HCT116 (cell line): ENCODE results near the gene AGAP1. TPM values are rescaled to one million over a fixed set of nuclear protein-coding genes. Genes with fewer than 3 reads are reported as not detected.

Experiments used
- ATAC-seq: fragments of 200-7000 bp; cut with Tn5 transposase; 2 replicates; pipeline ENCODE4 v1.9.1; 2020; ENCODE audit warnings: mild to moderate bottlenecking, moderate library complexity
- BruUV-seq: library from RNA; stranded (reverse); fragments of 400-500 nt; replicated peaks from 2 replicates; lab custom pipeline; 2021; lab: Mats Ljungman, UMichigan
- CTCF ChIA-PET: fragments of 300-600 bp; sonication (Branson Sonifier 250); formaldehyde crosslinking; loops from one replicate; lab custom pipeline; 2021; ENCODE audit warnings: antibody characterized with exemption; lab: Charles Lee
- POLR2A ChIA-PET: fragments of 300-600, 350-600 bp; sonication (Branson Sonifier 250); formaldehyde crosslinking; loops from one replicate; lab custom pipeline; 2021; ENCODE audit warnings: antibody characterized with exemption; lab: Charles Lee
- RAD21 ChIA-PET, 2 experiments: fragments of 300-600 bp; sonication (Branson Sonifier 250); formaldehyde crosslinking; loops; one replicate each; lab custom pipeline; 2023; ENCODE audit warnings: low total read pairs in 2 of 2; ENCODE audit not compliant: uncharacterized antibody in 2 of 2, unreplicated experiment in 2 of 2, low non-redundant PET in 1 of 2; lab: Charles Lee
- DNase-seq: peaks from one replicate; pipeline ENCODE4 v3.0.0-alpha.2; 2010; ENCODE audit warnings: low read depth, low spot score
- H2AFZ ChIP-seq: fragments of 200-600 bp; shearing (Covaris generic), sonication (generic); 2 replicates; pipeline ENCODE4 v1.6.1; 2017; ENCODE audit warnings: low read depth, mixed run types, mixed read lengths, antibody characterized with exemption, low read length; ENCODE audit not compliant: poor library complexity, severe bottlenecking
- H3K27ac ChIP-seq: 2 replicates; pipeline ENCODE4 v1.5.1; 2012; ENCODE audit warnings: low read depth, low read length
- H3K27me3 ChIP-seq: fragments of 200-600 bp; sonication (generic); 2 replicates; pipeline ENCODE4 v1.6.1; 2016; ENCODE audit warnings: mixed run types, low read length, mixed read lengths; ENCODE audit not compliant: insufficient read depth
- H3K36me3 ChIP-seq, 2 experiments: fragments of 200-500 bp in 1 of 2; fragments of 200-600 bp in 1 of 2; sonication (Bioruptor generic) in 1 of 2; sonication (generic) in 1 of 2; 2 replicates each; pipeline versions ENCODE4 v1.5.1 to v1.6.1; 2014 to 2016; ENCODE audit warnings: low read length in 2 of 2, inconsistent platforms in 1 of 2, mixed read lengths in 1 of 2, mixed run types in 1 of 2; ENCODE audit not compliant: insufficient read depth in 2 of 2, control insufficient read depth in 1 of 2
- H3K4me1 ChIP-seq, 2 experiments: fragments of 200-600 bp in 1 of 2; sonication (generic) in 1 of 2; 2 replicates each; pipeline versions ENCODE4 v1.5.1 to v1.6.1; 2012 to 2017; ENCODE audit warnings: low read length in 2 of 2, inconsistent platforms in 1 of 2, mild to moderate bottlenecking in 1 of 2, mixed read lengths in 1 of 2, mixed run types in 1 of 2, moderate library complexity in 1 of 2; ENCODE audit not compliant: insufficient read depth in 2 of 2, control insufficient read depth in 1 of 2
- H3K4me2 ChIP-seq: fragments of 200-600 bp; sonication (generic); 2 replicates; pipeline ENCODE4 v1.6.1; 2017; ENCODE audit warnings: mixed run types, low read length, mixed read lengths
- H3K4me3 ChIP-seq, 2 experiments: fragments of 200-600 bp in 1 of 2; sonication (generic) in 1 of 2; replicated peaks in 1 of 2; 2 replicates each; pipeline ENCODE4 v1.5.1; 2011 to 2016; ENCODE audit warnings: low read length in 2 of 2, control low read depth in 1 of 2, low read depth in 1 of 2, mild to moderate bottlenecking in 1 of 2, mixed read lengths in 1 of 2, mixed run types in 1 of 2
- H3K79me2 ChIP-seq: fragments of 200-600 bp; sonication (generic); 2 replicates; pipeline ENCODE4 v1.6.1; 2017; ENCODE audit warnings: mild to moderate bottlenecking, mixed run types, low read length, moderate library complexity, mixed read lengths; ENCODE audit not compliant: insufficient read depth
- H3K9ac ChIP-seq: fragments of 200-600 bp; sonication (generic); 2 replicates; pipeline ENCODE4 v1.6.1; 2016; ENCODE audit warnings: low read length, mixed read lengths
- H3K9me2 ChIP-seq: fragments of 200-600 bp; sonication (generic), shearing (Covaris generic); 2 replicates; pipeline ENCODE4 v1.6.1; 2017; ENCODE audit warnings: mixed run types, mild to moderate bottlenecking, moderate library complexity; ENCODE audit not compliant: insufficient read depth
- H3K9me3 ChIP-seq, 2 experiments: fragments of 200-500 bp in 1 of 2; fragments of 200-600 bp in 1 of 2; sonication (Bioruptor generic) in 1 of 2; sonication (generic) in 1 of 2; 2 replicates each; pipeline ENCODE4 v1.6.1; 2014 to 2017; ENCODE audit warnings: low read length in 2 of 2, mixed read lengths in 2 of 2, inconsistent platforms in 1 of 2, low read depth in 1 of 2, mild to moderate bottlenecking in 1 of 2, mixed run types in 1 of 2, moderate library complexity in 1 of 2; ENCODE audit not compliant: control insufficient read depth in 1 of 2, insufficient read depth in 1 of 2
- H4K20me1 ChIP-seq: fragments of 200-600 bp; sonication (generic), shearing (Covaris generic); 2 replicates; pipeline ENCODE4 v1.6.1; 2017; ENCODE audit warnings: mixed run types, mild to moderate bottlenecking, moderate library complexity; ENCODE audit not compliant: insufficient read depth
- CBX3 ChIP-seq: IDR thresholded peaks from 2 replicates; pipeline ENCODE4 v1.6.1; 2012; ENCODE audit warnings: low read depth
- CEBPB ChIP-seq: IDR thresholded peaks from 2 replicates; pipeline ENCODE4 v1.6.1; 2012; ENCODE audit warnings: low read depth
- EGR1 ChIP-seq: IDR thresholded peaks from 2 replicates; pipeline ENCODE4 v1.6.1; 2012; ENCODE audit warnings: low read depth
- EZH2phosphoT487 ChIP-seq: fragments of 200-600 bp; IDR thresholded peaks from 2 replicates; pipeline ENCODE4 v1.6.1; 2018; ENCODE audit warnings: antibody characterized with exemption, borderline replicate concordance
- RAD21 ChIP-seq: IDR thresholded peaks from 2 replicates; pipeline ENCODE4 v1.6.1; 2012; ENCODE audit warnings: low read depth, mild to moderate bottlenecking
- SIN3A ChIP-seq: IDR thresholded peaks from 2 replicates; pipeline ENCODE4 v1.6.1; 2012; ENCODE audit warnings: low read depth
- SP1 ChIP-seq: IDR thresholded peaks from 2 replicates; pipeline ENCODE4 v1.6.1; 2012; ENCODE audit warnings: low read depth
- TCF7L2 ChIP-seq: IDR thresholded peaks from 2 replicates; pipeline ENCODE4 v1.7.0; 2011; ENCODE audit warnings: borderline replicate concordance, inconsistent platforms; ENCODE audit not compliant: insufficient read depth, insufficient read length; ENCODE audit errors: extremely low read depth
- YY1 ChIP-seq: IDR thresholded peaks from 2 replicates; pipeline ENCODE4 v1.6.1; 2011; ENCODE audit warnings: low read length, low read depth, moderate library complexity, mild to moderate bottlenecking; ENCODE audit not compliant: insufficient replicate concordance; ENCODE audit errors: extremely low read depth
- intact Hi-C: fragments of 100-400 bp; cut with micrococcal nuclease; formaldehyde crosslinking; loops from 2 replicates; pipeline ENCODE4 v1.10.0; 2022
- total RNA-seq: library from RNA; stranded (reverse); gene quantifications from one replicate; pipeline ENCODE4 v1.2.1, GENCODE V29; 2021; ENCODE audit not compliant: unreplicated experiment
- TF ChIP-seq, protein P1 (sequence below): IDR thresholded peaks from 2 replicates; pipeline ENCODE4 v1.6.1; 2012
- TF ChIP-seq, protein P2 (sequence below): IDR thresholded peaks from 2 replicates; pipeline ENCODE4 v1.6.1; 2012; ENCODE audit warnings: low read depth
- TF ChIP-seq, protein P3 (sequence below): IDR thresholded peaks from 2 replicates; pipeline ENCODE4 v1.6.1; 2011; ENCODE audit warnings: mild to moderate bottlenecking, low read length, moderate library complexity; ENCODE audit not compliant: insufficient replicate concordance; ENCODE audit errors: extremely low read depth
- TF ChIP-seq, protein P4 (sequence below), 3 experiments: fragments of 200-600 bp in 1 of 3; sonication (generic) in 1 of 3; IDR thresholded peaks in 2 of 3; conservative IDR thresholded peaks in 1 of 3; 2 replicates each; pipeline ENCODE4 v1.5.1; 2012 to 2017; ENCODE audit warnings: low read depth in 2 of 3, low read length in 2 of 3, antibody characterized with exemption in 1 of 3, borderline replicate concordance in 1 of 3, control low read depth in 1 of 3, mild to moderate bottlenecking in 1 of 3, mixed read lengths in 1 of 3, mixed run types in 1 of 3, moderate library complexity in 1 of 3; ENCODE audit not compliant: insufficient read depth in 1 of 3

The AGAP1 gene
- total RNA-seq, 1 experiment from 2014 or later, result 43.8 TPM

DNA sequence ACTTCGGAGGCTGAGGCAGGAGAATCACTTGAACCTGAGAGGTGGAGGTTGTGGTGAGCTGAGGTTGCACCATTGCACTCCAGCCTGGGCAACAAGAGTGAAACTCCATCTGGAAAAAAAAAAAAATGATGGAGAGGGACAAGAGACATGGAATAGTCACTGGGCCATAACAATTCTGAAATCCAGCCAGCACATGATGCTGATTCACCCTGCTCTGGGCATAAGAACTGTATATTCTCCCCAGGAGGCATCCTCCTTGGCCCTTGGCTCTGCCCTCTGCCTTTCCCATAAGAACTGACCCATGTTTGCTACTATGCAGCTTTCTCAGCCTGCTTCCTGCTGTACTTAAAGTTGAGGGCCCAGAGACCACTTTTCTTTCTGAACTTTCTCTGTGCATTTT lies 376.7 kb downstream of the AGAP1 start:
- H2AFZ ChIP-seq, result no peak overlapping the region
- RAD21 ChIA-PET, result no interaction called here
- no peak for DNase-seq
- POLR2A ChIA-PET, result no interaction called here
- peaks cover 0 to 3% of the 10 kb centered on the region in 2 experiments; a peak in 1 of 4 replicates for H3K9me3 ChIP-seq
- no peaks in the 10 kb centered on the region for H3K9me2 ChIP-seq
- intact Hi-C loops, result no loop called here
- ATAC-seq, result no peak
- H3K4me2 ChIP-seq, result no peak overlapping the region
- H3K27me3 ChIP-seq, result no peaks in the 10 kb centered on the region
- H3K4me3 ChIP-seq, result no peak overlapping the region
- CTCF ChIA-PET, result no interaction called here
- no peak overlapping the region for H3K9ac ChIP-seq
- no peak overlapping the region for H3K27ac ChIP-seq
- TF ChIP-seq EGR1 (no peak), RAD21 (no peak), SIN3A (no peak), EZH2phosphoT487 (no peak), SP1 (no peak), CEBPB (no peak), TCF7L2 (no peak), YY1 (no peak), CBX3 (no peak)
- TF ChIP-seq, protein P1, sequence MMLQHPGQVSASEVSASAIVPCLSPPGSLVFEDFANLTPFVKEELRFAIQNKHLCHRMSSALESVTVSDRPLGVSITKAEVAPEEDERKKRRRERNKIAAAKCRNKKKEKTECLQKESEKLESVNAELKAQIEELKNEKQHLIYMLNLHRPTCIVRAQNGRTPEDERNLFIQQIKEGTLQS, result no peak
- TF ChIP-seq, protein P2, sequence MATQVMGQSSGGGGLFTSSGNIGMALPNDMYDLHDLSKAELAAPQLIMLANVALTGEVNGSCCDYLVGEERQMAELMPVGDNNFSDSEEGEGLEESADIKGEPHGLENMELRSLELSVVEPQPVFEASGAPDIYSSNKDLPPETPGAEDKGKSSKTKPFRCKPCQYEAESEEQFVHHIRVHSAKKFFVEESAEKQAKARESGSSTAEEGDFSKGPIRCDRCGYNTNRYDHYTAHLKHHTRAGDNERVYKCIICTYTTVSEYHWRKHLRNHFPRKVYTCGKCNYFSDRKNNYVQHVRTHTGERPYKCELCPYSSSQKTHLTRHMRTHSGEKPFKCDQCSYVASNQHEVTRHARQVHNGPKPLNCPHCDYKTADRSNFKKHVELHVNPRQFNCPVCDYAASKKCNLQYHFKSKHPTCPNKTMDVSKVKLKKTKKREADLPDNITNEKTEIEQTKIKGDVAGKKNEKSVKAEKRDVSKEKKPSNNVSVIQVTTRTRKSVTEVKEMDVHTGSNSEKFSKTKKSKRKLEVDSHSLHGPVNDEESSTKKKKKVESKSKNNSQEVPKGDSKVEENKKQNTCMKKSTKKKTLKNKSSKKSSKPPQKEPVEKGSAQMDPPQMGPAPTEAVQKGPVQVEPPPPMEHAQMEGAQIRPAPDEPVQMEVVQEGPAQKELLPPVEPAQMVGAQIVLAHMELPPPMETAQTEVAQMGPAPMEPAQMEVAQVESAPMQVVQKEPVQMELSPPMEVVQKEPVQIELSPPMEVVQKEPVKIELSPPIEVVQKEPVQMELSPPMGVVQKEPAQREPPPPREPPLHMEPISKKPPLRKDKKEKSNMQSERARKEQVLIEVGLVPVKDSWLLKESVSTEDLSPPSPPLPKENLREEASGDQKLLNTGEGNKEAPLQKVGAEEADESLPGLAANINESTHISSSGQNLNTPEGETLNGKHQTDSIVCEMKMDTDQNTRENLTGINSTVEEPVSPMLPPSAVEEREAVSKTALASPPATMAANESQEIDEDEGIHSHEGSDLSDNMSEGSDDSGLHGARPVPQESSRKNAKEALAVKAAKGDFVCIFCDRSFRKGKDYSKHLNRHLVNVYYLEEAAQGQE, result no peak
- TF ChIP-seq, protein P3, sequence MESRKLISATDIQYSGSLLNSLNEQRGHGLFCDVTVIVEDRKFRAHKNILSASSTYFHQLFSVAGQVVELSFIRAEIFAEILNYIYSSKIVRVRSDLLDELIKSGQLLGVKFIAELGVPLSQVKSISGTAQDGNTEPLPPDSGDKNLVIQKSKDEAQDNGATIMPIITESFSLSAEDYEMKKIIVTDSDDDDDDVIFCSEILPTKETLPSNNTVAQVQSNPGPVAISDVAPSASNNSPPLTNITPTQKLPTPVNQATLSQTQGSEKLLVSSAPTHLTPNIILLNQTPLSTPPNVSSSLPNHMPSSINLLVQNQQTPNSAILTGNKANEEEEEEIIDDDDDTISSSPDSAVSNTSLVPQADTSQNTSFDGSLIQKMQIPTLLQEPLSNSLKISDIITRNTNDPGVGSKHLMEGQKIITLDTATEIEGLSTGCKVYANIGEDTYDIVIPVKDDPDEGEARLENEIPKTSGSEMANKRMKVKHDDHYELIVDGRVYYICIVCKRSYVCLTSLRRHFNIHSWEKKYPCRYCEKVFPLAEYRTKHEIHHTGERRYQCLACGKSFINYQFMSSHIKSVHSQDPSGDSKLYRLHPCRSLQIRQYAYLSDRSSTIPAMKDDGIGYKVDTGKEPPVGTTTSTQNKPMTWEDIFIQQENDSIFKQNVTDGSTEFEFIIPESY, result no peak
- TF ChIP-seq, protein P4, sequence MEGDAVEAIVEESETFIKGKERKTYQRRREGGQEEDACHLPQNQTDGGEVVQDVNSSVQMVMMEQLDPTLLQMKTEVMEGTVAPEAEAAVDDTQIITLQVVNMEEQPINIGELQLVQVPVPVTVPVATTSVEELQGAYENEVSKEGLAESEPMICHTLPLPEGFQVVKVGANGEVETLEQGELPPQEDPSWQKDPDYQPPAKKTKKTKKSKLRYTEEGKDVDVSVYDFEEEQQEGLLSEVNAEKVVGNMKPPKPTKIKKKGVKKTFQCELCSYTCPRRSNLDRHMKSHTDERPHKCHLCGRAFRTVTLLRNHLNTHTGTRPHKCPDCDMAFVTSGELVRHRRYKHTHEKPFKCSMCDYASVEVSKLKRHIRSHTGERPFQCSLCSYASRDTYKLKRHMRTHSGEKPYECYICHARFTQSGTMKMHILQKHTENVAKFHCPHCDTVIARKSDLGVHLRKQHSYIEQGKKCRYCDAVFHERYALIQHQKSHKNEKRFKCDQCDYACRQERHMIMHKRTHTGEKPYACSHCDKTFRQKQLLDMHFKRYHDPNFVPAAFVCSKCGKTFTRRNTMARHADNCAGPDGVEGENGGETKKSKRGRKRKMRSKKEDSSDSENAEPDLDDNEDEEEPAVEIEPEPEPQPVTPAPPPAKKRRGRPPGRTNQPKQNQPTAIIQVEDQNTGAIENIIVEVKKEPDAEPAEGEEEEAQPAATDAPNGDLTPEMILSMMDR (IDR thresholded peaks at IDR 0.05 in 2 of 3, conservative IDR thresholded peaks at IDR 0.05 in 1 of 3; ENCODE audit: borderline replicate concordance in 1 of 3, insufficient read depth in 1 of 3, low read depth in 2 of 3, low read length in 2 of 3), result no peak
- H4K20me1 ChIP-seq, result no peaks in the 10 kb centered on the region
- no peaks in the 10 kb centered on the region for H3K79me2 ChIP-seq
- no peaks in the 10 kb centered on the region for H3K36me3 ChIP-seq
- H3K4me1 ChIP-seq, result no peaks in the 10 kb centered on the region
- BruUV-seq, result no TSS peak
